ENCODE data around the gene DAPL1. TPM values are rescaled to one million over a fixed set of nuclear protein-coding genes. Genes with fewer than 3 reads are reported as not detected.

The DAPL1 gene, protein sequence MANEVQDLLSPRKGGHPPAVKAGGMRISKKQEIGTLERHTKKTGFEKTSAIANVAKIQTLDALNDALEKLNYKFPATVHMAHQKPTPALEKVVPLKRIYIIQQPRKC
- not detected in 5 replicates for total RNA-seq (2022; extraction: Qiagen RNA extraction; ENCODE audit: low read depth)

DNA sequence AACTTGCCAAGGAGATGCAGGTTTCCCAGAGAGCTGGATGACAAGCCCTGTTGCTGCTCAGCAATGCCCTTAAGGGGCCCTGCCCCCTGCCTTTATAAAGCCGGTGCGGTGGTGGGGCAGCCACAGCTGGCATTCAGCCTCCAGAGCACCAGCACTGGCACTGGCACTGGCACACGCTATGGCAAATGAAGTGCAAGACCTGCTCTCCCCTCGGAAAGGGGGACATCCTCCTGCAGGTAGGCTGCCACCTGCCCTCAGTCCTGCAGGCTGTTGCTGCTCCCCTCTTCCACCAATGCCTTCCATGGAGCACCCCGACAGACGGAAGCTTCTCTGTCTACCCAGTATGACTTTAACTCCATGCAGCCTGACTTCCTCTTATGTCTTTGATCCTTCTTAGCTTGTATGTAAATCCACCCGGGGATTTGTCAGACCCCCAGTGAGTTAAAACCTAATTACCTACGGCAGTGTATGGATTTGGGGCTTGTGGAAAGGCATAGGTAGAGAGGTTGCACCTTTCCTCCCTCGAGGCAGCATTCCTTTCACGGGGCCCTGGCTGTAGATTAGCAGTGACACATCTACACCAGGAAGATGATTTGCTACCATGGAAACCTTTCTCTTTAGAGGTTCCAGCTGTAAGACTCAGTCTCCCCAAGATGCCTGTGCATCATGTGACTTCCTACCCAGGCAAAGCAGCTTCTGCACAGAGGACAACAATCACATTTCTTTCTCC is at the start of gene DAPL1:
TSS of gene DAPL1 (plus strand) at position 123 of the 730 bp plus-strand sequence. CDS start at position 179, 56 bp downstream.

Other genes with a start within 250 kb of the DAPL1 start
- gene TANC1, start 173.3 kb downstream of the DAPL1 start, total RNA-seq (2022; extraction: Qiagen RNA extraction; ENCODE audit: low read depth): 7.3 to 9.8 TPM (median 9.1 TPM) in 5 replicates

Measured in A549 treated with CpdA at 1 μM for 4 hours (cell line).